HEK293 (cell line): ENCODE data around the gene RPRD2.

Source experiments
- BCL11A ChIP-seq: fragments of 450-650 bp; formaldehyde crosslinking; IDR thresholded peaks from 2 replicates; pipeline ENCODE4 v1.5.1; 2016; ENCODE audit warnings: low read depth, missing biosample characterization, missing genetic modification characterization
- KLF17 ChIP-seq: fragments of 450-650 bp; formaldehyde crosslinking; IDR thresholded peaks from 2 replicates; pipeline ENCODE4 v1.5.1; 2016; ENCODE audit warnings: missing biosample characterization, missing genetic modification characterization
- TSHZ1 ChIP-seq: fragments of 450-650 bp; formaldehyde crosslinking; IDR thresholded peaks from 2 replicates; pipeline ENCODE4 v1.5.1; 2016; ENCODE audit warnings: missing biosample characterization, missing genetic modification characterization, borderline replicate concordance
- YY1 ChIP-seq: fragments of 450-650 bp; formaldehyde crosslinking; IDR thresholded peaks from 2 replicates; pipeline ENCODE4 v1.5.1; 2018; ENCODE audit warnings: missing biosample characterization, missing genetic modification characterization
- ZBTB17 ChIP-seq: fragments of 450-650 bp; formaldehyde crosslinking; IDR thresholded peaks from 2 replicates; pipeline ENCODE4 v1.5.1; 2016; ENCODE audit warnings: missing biosample characterization, missing genetic modification characterization
- ZBTB20 ChIP-seq: fragments of 450-650 bp; formaldehyde crosslinking; IDR thresholded peaks from 2 replicates; pipeline ENCODE4 v1.5.1; 2016; ENCODE audit warnings: missing biosample characterization, missing genetic modification characterization
- ZBTB8A ChIP-seq: fragments of 450-650 bp; formaldehyde crosslinking; IDR thresholded peaks from 2 replicates; pipeline ENCODE4 v1.5.1; 2016; ENCODE audit warnings: missing biosample characterization, missing genetic modification characterization
- ZFP37 ChIP-seq: fragments of 450-650 bp; formaldehyde crosslinking; IDR thresholded peaks from 2 replicates; pipeline ENCODE4 v1.5.1; 2016; ENCODE audit warnings: missing biosample characterization, missing genetic modification characterization
- ZFP69B ChIP-seq: fragments of 450-650 bp; formaldehyde crosslinking; IDR thresholded peaks from 2 replicates; pipeline ENCODE4 v1.5.1; 2016; ENCODE audit warnings: missing biosample characterization, missing genetic modification characterization
- ZNF202 ChIP-seq: fragments of 450-650 bp; formaldehyde crosslinking; IDR thresholded peaks from 2 replicates; pipeline ENCODE4 v1.5.1; 2016; ENCODE audit warnings: missing biosample characterization, missing genetic modification characterization, borderline replicate concordance
- ZNF24 ChIP-seq: fragments of 450-650 bp; formaldehyde crosslinking; IDR thresholded peaks from 2 replicates; pipeline ENCODE4 v1.5.1; 2016; ENCODE audit warnings: missing biosample characterization, missing genetic modification characterization
- ZNF292 ChIP-seq: fragments of 450-650 bp; formaldehyde crosslinking; IDR thresholded peaks from 2 replicates; pipeline ENCODE4 v1.5.1; 2016; ENCODE audit warnings: low read depth, missing biosample characterization, missing genetic modification characterization, borderline replicate concordance
- ZNF341 ChIP-seq: fragments of 450-650 bp; formaldehyde crosslinking; IDR thresholded peaks from 2 replicates; pipeline ENCODE4; 2016; ENCODE audit warnings: low read depth, missing biosample characterization, missing genetic modification characterization
- ZNF366 ChIP-seq: fragments of 450-650 bp; formaldehyde crosslinking; conservative IDR thresholded peaks from 2 replicates; pipeline ENCODE4 v1.5.1; 2016; ENCODE audit warnings: missing biosample characterization, missing genetic modification characterization
- ZNF473 ChIP-seq: fragments of 450-650 bp; formaldehyde crosslinking; IDR thresholded peaks from 2 replicates; pipeline ENCODE4 v1.5.1; 2017; ENCODE audit warnings: missing biosample characterization, missing genetic modification characterization
- ZNF501 ChIP-seq: fragments of 450-650 bp; formaldehyde crosslinking; IDR thresholded peaks from 2 replicates; pipeline ENCODE4 v1.5.1; 2016; ENCODE audit warnings: missing biosample characterization, missing genetic modification characterization
- ZNF513 ChIP-seq: fragments of 450-650 bp; IDR thresholded peaks from 2 replicates; pipeline ENCODE4 v1.5.1; 2018; ENCODE audit warnings: missing biosample characterization, missing genetic modification characterization
- ZNF549 ChIP-seq: fragments of 450-650 bp; IDR thresholded peaks from 2 replicates; pipeline ENCODE4 v1.5.1; 2018; ENCODE audit warnings: missing biosample characterization, missing genetic modification characterization, mild to moderate bottlenecking, inconsistent platforms, moderate library complexity
- ZNF555 ChIP-seq: fragments of 450-650 bp; formaldehyde crosslinking; conservative IDR thresholded peaks from 2 replicates; pipeline ENCODE4 v1.5.1; 2017; ENCODE audit warnings: missing biosample characterization, mild to moderate bottlenecking, missing genetic modification characterization, inconsistent platforms
- ZNF558 ChIP-seq: fragments of 450-650 bp; formaldehyde crosslinking; IDR thresholded peaks from 2 replicates; pipeline ENCODE4 v1.5.1; 2016; ENCODE audit warnings: missing biosample characterization, missing genetic modification characterization
- ZNF623 ChIP-seq: fragments of 450-650 bp; formaldehyde crosslinking; IDR thresholded peaks from 2 replicates; pipeline ENCODE4 v1.5.1; 2016; ENCODE audit warnings: missing biosample characterization, missing genetic modification characterization
- ZNF701 ChIP-seq: fragments of 450-650 bp; formaldehyde crosslinking; IDR thresholded peaks from 2 replicates; pipeline ENCODE4 v1.5.1; 2016; ENCODE audit warnings: missing biosample characterization, missing genetic modification characterization
- ZNF830 ChIP-seq: fragments of 450-650 bp; IDR thresholded peaks from 2 replicates; pipeline ENCODE4 v1.5.0; 2018; ENCODE audit warnings: missing biosample characterization, missing genetic modification characterization, low read depth, mild to moderate bottlenecking, moderate library complexity
- ZNF843 ChIP-seq: fragments of 450-650 bp; formaldehyde crosslinking; IDR thresholded peaks from 2 replicates; pipeline ENCODE4 v1.5.1; 2016; ENCODE audit warnings: missing biosample characterization, missing genetic modification characterization
- ZSCAN23 ChIP-seq: fragments of 450-650 bp; formaldehyde crosslinking; IDR thresholded peaks from 2 replicates; pipeline ENCODE4 v1.5.1; 2016; ENCODE audit warnings: missing biosample characterization, missing genetic modification characterization
- ZSCAN4 ChIP-seq: fragments of 450-650 bp; formaldehyde crosslinking; IDR thresholded peaks from 2 replicates; pipeline ENCODE4 v1.5.1; 2017; ENCODE audit warnings: missing biosample characterization, missing genetic modification characterization
- TF ChIP-seq, protein P1 (sequence below): fragments of 450-650 bp; formaldehyde crosslinking; IDR thresholded peaks from 2 replicates; pipeline ENCODE4 v1.5.1; 2016; ENCODE audit warnings: missing biosample characterization, missing genetic modification characterization
- TF ChIP-seq, protein P2 (sequence below): fragments of 450-650 bp; formaldehyde crosslinking; IDR thresholded peaks from 2 replicates; pipeline ENCODE4 v1.5.1; 2017; ENCODE audit warnings: missing biosample characterization, missing genetic modification characterization

Gene RPRD2

DNA sequence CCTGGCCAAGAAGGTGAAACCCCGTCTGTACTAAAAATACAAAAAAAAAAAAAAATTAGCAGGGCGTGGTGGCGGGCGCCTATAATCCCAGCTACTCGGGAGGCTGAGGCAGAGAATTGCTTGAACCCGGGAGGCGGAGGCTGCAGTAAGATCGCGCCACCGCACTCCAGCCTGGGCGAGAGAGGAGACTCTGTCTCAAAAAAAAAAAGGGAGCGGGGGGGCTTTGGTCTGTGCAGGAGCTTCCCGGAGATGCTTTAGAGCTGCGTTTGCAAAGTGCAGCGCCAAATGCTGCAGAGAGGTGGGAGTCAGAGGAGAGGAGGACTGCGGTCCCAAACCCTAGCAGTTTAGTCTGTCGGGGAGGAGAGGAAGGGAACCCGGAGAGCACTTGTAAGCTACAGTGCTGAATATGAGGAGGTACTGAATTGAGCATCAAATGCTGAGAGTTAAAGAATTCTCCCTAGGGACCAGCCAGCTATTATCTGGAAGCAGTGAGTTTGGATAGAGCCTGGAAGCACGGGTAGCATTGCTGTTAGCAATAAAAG lies 152.2 kb downstream of the RPRD2 start (continued):
- TF ChIP-seq ZNF555 (tag by site-specific recombination) (no peak), ZNF549 (no peak), ZNF623 (tag by site-specific recombination) (peak; percentile 35; the same call in 1 of the 2 replicates), ZBTB17 (tag by site-specific recombination) (peak; percentile 58), YY1 (tag by site-specific recombination) (no peak), ZBTB8A (tag by site-specific recombination) (peak; percentile 18; the same call in 1 of the 2 replicates), ZNF24 (tag by site-specific recombination) (0 out of 2 replicates have a peak, but pooled peaks have one; percentile 6), TSHZ1 (tag by site-specific recombination) (no peak), ZNF843 (0 out of 2 replicates have a peak, but pooled peaks have one; percentile 38), ZNF558 (tag by site-specific recombination) (0 out of 2 replicates have a peak, but pooled peaks have one; percentile 71), ZNF202 (tag by site-specific recombination) (no peak), ZBTB20 (tag by site-specific recombination) (peak; percentile 8; the same call in 1 of the 2 replicates), ZNF341 (peak; percentile 52), ZNF830 (no peak), ZNF473 (tag by site-specific recombination) (no peak), ZSCAN23 (tag by site-specific recombination) (no peak), ZFP69B (tag by site-specific recombination) (peak; percentile 5; the same call in 1 of the 2 replicates), ZNF292 (tag by site-specific recombination) (no peak), KLF17 (tag by site-specific recombination) (no peak), ZNF513 (tag by site-specific recombination) (no peak), ZNF701 (tag by site-specific recombination) (no peak), BCL11A (tag by site-specific recombination) (no peak; the same call in 1 of the 2 replicates), ZNF366 (tag by site-specific recombination) (peak; percentile 59; the same call in 1 of the 2 replicates), ZNF501 (tag by site-specific recombination) (peak; percentile 30; the same call in 1 of the 2 replicates), ZSCAN4 (no peak), ZFP37 (tag by site-specific recombination) (peak; percentile 54; the same call in 1 of the 2 replicates)
- TF ChIP-seq, protein P1, sequence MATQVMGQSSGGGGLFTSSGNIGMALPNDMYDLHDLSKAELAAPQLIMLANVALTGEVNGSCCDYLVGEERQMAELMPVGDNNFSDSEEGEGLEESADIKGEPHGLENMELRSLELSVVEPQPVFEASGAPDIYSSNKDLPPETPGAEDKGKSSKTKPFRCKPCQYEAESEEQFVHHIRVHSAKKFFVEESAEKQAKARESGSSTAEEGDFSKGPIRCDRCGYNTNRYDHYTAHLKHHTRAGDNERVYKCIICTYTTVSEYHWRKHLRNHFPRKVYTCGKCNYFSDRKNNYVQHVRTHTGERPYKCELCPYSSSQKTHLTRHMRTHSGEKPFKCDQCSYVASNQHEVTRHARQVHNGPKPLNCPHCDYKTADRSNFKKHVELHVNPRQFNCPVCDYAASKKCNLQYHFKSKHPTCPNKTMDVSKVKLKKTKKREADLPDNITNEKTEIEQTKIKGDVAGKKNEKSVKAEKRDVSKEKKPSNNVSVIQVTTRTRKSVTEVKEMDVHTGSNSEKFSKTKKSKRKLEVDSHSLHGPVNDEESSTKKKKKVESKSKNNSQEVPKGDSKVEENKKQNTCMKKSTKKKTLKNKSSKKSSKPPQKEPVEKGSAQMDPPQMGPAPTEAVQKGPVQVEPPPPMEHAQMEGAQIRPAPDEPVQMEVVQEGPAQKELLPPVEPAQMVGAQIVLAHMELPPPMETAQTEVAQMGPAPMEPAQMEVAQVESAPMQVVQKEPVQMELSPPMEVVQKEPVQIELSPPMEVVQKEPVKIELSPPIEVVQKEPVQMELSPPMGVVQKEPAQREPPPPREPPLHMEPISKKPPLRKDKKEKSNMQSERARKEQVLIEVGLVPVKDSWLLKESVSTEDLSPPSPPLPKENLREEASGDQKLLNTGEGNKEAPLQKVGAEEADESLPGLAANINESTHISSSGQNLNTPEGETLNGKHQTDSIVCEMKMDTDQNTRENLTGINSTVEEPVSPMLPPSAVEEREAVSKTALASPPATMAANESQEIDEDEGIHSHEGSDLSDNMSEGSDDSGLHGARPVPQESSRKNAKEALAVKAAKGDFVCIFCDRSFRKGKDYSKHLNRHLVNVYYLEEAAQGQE = 0 out of 2 replicates have a peak, but pooled peaks have one; percentile 28
- TF ChIP-seq, protein P2, sequence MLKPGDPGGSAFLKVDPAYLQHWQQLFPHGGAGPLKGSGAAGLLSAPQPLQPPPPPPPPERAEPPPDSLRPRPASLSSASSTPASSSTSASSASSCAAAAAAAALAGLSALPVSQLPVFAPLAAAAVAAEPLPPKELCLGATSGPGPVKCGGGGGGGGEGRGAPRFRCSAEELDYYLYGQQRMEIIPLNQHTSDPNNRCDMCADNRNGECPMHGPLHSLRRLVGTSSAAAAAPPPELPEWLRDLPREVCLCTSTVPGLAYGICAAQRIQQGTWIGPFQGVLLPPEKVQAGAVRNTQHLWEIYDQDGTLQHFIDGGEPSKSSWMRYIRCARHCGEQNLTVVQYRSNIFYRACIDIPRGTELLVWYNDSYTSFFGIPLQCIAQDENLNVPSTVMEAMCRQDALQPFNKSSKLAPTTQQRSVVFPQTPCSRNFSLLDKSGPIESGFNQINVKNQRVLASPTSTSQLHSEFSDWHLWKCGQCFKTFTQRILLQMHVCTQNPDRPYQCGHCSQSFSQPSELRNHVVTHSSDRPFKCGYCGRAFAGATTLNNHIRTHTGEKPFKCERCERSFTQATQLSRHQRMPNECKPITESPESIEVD (tag by site-specific recombination) = no peak
